ENCODE measurements around the gene KLHL42.
"Not testable (repeated sequence)": the region's sequence is repeated elsewhere in the genome, so short reads cannot be mapped to it uniquely, and the experiment has no call there.

Gene KLHL42

DNA sequence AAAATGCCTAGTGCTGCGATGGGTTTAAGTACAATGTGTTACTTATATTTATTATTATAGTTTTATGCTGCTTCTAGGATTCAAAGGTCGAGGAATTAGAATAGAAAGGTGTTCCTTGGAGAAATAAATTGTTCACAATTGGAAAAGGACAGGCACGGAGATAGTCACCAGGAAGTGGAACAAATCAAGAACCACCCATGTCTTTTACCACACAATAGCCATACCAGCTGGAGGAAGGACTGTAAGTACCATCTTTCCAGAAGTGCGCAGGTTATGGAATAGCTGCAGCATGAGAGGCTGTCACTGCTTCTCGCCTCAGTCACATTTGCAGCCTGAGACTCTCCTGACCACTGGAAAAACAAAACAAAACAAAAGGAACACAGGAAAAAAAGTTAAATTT is 40.5 kb downstream of the KLHL42 start:
- no peak for DNase-seq

DNA sequence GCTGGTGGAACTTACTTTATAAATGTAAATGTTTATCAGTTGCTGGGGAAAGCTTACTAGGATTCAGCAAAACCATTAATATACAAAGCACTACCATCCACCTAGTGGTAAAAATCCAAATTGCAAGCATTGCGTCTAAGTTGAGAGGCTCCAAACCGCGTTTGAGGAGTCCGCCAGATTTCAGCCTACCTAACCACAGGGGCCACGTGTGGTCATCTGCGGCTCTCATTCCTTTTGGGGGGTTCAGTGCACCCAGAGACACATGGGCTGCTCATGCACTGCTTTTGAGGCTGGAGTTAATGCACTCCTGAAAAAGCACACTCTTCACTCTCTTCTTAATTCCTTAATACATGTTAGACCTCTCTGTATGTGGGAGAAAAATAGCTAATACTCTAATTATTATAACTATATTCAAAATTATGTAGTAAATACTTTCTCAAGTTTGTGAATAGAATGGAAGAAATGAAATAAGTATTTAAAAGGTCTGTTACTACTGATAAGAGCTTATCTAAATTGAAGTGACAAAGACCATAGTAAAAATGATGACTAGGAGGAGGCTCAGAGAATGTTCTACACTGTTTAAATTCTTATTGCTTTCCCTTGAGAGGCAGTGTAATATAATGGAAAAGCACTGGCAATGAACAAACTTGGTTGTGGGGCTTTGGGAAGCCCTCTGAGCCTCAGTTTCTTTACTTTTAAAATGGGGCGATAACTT is 41.4 kb downstream of the KLHL42 start:
- peak; percentile 19 to 64 for DNase-seq

DNA sequence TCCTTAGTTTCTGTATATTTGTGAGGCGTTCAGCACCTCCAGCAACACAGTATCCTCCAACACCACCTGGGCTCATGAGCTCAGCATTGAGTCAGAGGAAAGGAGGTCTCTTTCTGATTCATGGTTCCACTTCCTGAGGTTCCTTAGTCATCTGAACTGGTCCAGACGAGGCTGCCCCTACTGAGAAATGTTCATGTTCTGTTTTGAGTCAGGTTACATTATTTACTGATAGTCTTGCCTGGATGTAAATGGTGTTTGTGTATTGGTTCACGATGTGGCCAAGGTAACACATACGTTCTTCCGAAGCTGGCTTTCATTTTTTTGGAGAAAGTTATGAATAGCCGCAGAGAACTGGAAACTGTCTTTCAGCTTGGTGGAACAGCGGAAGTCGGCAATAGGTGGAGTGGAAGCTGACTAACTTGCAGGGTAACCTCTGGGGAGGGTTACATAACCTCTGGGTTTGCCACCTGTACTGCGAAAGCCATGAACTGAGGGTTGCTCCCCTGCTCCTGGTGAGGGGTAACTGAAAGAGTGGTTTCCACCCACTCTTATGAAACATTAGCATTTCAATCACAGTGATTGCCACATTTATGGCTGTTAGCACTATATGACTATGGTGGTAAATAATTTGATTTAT is 42.2 kb downstream of the KLHL42 start:
- peak; percentile 46 to 52 for DNase-seq

- no peak for DNase-seq
Observed at GRCh38 chr12:27823038-27823437, 43.0 kb downstream of the KLHL42 start.

- peak in 1 of 2 donors; percentile 25 for DNase-seq
Observed at GRCh38 chr12:27824126-27824842, 44.3 kb downstream of the KLHL42 start.

- no peak for DNase-seq
Observed at GRCh38 chr12:27826076-27826475, 46.0 kb downstream of the KLHL42 start.

DNA sequence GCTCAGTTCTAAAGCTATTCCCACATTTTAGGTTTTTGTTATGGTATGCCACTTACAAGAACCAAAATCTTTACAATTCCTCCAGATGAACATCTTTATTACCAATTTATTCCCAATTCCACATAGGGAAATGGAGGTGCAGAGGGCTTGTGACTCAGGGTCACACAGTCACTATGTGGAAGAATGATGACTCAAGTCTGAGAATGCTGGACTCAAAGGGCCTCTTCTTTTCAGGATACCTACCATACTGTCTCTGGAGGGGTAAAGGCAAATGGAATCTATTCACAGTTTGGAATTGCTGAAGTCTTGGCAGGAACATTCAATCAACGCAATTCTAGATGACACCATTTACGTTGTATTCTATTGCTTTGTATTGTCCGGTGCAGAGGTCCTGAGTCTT is 48.2 kb downstream of the KLHL42 start:
- DNase-seq: no peak

- DNase-seq: no peak
Observed at GRCh38 chr12:27838543-27839185, 58.6 kb downstream of the KLHL42 start.

DNA sequence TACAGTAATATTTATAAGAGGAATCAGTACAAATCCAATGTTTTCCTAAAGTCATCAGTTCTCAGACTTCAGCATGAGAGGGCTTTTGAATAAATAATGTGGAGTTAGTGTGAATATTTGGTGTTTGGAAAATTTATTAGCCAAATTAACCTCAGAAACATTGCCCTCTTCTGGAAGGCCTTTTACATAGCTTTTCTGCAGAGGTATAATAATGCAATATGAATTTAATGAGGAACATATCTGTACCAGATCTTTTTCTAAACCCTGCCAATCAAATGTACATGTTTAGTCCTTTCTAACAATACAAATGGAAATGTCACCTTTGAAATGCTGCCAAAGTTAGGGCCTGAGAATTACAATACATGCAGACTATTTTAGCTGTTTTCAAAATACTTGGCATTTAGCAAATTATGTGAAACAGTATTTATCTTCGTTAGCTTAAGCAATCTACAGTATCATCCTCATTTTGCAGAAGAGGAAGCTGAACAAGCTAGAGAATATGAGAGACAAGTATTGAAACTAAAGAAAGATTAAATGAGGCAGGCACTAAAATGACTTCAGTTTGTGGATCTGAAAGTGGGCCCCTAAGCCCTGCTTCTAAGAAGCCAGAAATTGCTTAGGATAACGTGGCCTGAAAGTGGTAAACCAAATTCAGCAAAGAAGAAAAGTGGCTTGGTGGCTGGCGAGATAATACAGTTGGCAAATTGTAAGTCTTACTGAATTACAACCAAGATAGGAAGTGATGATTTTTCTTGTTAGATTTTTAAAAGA is 60.4 kb downstream of the KLHL42 start:
- DNase-seq: no peak

DNA sequence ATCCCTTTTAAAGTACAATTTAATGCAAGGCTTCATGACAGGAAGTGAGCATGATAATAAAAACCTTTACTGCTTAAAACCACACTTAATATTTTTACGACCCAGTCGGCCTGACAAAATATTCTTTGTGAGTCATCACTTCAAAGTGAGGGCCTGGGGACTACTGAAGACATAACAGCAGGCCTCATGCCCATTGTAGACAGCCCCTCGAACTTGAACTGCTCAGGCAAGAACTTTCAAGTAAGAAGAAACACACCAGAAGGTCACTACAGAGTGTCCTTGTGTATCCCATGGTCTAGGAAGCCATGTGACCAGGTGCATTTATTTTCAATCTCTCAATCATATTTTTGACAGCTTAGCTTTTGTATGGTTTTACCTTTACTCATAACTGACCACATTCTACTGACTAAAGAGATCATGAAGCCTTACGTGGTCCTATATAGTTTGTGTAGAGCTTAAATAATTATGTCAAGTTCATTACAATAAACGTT is 61.4 kb downstream of the KLHL42 start:
- DNase-seq: no peak

DNA sequence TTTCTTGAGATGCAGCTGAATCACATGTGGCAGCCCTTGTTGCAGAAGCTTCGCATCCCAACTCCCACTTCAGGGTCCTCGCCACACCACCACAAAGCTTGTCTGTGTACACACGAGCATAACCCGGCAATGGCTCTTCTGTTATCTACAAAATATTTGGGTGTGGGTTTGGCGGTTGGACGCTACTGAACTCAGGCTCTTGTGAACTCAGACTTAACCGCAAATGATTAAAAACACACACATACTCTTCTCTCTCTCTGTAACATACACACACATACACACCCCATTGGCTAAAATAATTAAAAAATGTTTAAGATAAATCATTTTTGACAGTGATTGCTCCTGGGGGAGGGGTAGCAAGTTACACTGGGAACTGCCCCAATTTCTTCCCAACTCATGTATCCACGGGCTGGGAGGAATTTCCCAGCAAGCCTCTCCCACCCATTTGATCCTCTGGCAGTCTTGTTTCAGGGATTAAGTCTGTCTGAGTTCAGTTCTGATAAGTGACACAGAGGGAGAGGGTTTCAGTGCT is 63.7 kb downstream of the KLHL42 start:
- no peak for DNase-seq

- DNase-seq: no peak
Observed at GRCh38 chr12:27844366-27845090, 64.5 kb downstream of the KLHL42 start.

DNA sequence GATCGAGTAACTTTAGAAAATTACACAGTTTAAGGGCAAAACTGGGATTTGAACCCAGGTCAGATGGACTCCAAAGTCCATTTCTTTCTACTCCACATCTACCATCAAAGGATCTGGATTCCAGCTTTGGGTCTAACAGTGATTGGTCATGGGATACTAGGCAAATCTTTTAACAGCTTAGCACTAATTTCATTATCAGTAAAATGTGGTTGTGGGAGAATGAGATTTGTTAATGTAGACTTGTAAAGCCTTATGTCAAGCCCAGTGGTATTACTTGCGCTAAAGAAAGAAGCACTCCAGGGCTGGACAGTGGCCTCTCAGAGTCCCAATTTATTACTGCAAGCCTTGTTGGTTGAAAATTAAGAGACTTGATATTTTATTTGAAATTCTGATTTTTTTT is 65.2 kb downstream of the KLHL42 start:
- DNase-seq: no peak

GRCh38 chr12:27845706-27846105 is 65.7 kb downstream of the KLHL42 start:
- not testable (repeated sequence) for DNase-seq

DNA sequence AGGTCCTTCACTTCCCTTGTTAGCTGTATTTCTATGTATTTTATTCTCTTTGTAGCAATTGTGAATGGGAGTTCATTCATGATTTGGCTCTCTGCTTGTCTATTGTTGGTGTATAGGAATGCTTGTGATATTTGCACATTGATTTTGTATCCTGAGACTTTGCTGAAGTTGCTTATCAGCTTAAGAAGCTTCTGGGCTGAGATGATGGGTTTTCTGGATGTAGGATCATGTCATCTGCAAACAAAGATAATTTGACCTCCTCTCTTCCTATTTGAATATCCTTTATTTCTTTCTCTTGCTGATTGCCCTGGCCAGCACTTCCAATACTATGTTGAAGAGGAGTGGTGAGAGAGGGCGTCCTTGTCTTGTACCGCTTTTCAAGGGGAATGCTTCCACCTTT is 67.3 kb downstream of the KLHL42 start:
- not testable (repeated sequence) for DNase-seq

- DNase-seq: no peak
Observed at GRCh38 chr12:27851311-27851710, 71.3 kb downstream of the KLHL42 start.

GRCh38 chr12:27852117-27852516 is 72.1 kb downstream of the KLHL42 start:
- DNase-seq: no peak

Measured in CD4-positive, alpha-beta T cell treated with Interleukin-1 beta for 1 hour (primary cell).